GM18873 (cell line): ENCODE results near the gene ZBTB40.

Experiments
- ATAC-seq: cut with Tn5 transposase; IDR thresholded peaks from one replicate; pipeline ENCODE4 v1.9.1; 2021; ENCODE audit warnings: mild to moderate bottlenecking, moderate library complexity, moderate number of reproducible peaks; ENCODE audit not compliant: unreplicated experiment, low FRiP score

Gene ZBTB40

GRCh38 chr1:22578732-22579361, 127.2 kb downstream of the ZBTB40 start:
- ATAC-seq: no peak

- no peak for ATAC-seq
These were observed 128.0 kb downstream of the ZBTB40 start for GRCh38 chr1:22579541-22580155.
